AG09309 (cell line): ENCODE measurements around the gene CSRNP2.
"Not testable (repeated sequence)": the region's sequence is repeated elsewhere in the genome, so short reads cannot be mapped to it uniquely, and the experiment has no call there.

Experiments used
- DNase-seq: peaks from one replicate; pipeline ENCODE4 v3.0.0-alpha.2; 2010; ENCODE audit warnings: low read depth
- H3K4me3 ChIP-seq: 2 replicates; pipeline ENCODE4 v1.5.1; 2011; ENCODE audit warnings: mild to moderate bottlenecking, low read depth, low read length, moderate library complexity; ENCODE audit not compliant: control insufficient read depth
- CTCF ChIP-seq: IDR thresholded peaks from 2 replicates; pipeline ENCODE4 v1.5.1; 2011; ENCODE audit warnings: mild to moderate bottlenecking, low read depth, low read length, inconsistent platforms; ENCODE audit not compliant: insufficient read depth, control insufficient read depth; ENCODE audit errors: missing control alignments

CSRNP2 gene

GRCh38 chr12:51018956-51019355 lies 64.4 kb downstream of the CSRNP2 start:
- no peak for TF ChIP-seq CTCF
- DNase-seq: no peak
- no peak overlapping the region for H3K4me3 ChIP-seq

- no peak for DNase-seq
- TF ChIP-seq CTCF: no peak
- H3K4me3 ChIP-seq: no peak overlapping the region
Observed at GRCh38 chr12:51017452-51017851, 65.9 kb downstream of the CSRNP2 start.

- not testable (repeated sequence) for H3K4me3 ChIP-seq, DNase-seq
Observed at GRCh38 chr12:51014467-51014866, 68.9 kb downstream of the CSRNP2 start.

- TF ChIP-seq CTCF: no peak
- no peak for DNase-seq
Observed at GRCh38 chr12:51013441-51013840, 70.0 kb downstream of the CSRNP2 start.

GRCh38 chr12:51012570-51013236 lies 70.7 kb downstream of the CSRNP2 start:
- no peak overlapping the region for H3K4me3 ChIP-seq
- DNase-seq: no peak
- TF ChIP-seq CTCF: no peak

More at GRCh38 chr12:51013441-51013840, 70.0 kb downstream of the CSRNP2 start:
- no peak overlapping the region for H3K4me3 ChIP-seq

- TF ChIP-seq CTCF: no peak
- no peak overlapping the region for H3K4me3 ChIP-seq
- DNase-seq: no peak
Observed at GRCh38 chr12:51011955-51012354, 71.4 kb downstream of the CSRNP2 start.
